ENCODE measurements around the gene CSPG4.

DNA sequence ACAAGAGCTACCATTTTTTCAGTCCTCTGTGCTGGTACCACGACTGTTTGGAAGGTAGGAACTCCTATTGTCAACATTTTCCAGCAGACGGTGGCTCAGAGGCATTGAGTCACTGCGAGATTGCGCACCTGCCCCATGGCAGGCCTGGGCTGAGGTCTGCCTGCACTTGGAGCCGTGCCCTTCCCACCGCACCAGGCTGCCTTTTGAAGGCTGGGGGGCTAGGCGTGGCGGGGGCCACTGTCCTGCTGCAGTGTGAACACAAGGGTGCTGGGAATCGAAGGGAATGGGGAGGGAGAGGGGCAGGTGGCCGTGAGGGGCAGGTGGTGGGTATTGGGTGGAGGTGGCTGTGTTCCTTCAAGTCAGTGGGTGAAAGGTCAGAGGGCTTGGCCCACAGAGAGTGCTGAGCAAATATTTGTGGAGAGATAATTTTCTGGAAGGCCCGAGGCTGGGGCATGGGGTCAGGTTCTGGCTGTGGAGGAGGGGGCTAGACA is 48.7 kb downstream of the CSPG4 start:
- TF ChIP-seq, protein P1, sequence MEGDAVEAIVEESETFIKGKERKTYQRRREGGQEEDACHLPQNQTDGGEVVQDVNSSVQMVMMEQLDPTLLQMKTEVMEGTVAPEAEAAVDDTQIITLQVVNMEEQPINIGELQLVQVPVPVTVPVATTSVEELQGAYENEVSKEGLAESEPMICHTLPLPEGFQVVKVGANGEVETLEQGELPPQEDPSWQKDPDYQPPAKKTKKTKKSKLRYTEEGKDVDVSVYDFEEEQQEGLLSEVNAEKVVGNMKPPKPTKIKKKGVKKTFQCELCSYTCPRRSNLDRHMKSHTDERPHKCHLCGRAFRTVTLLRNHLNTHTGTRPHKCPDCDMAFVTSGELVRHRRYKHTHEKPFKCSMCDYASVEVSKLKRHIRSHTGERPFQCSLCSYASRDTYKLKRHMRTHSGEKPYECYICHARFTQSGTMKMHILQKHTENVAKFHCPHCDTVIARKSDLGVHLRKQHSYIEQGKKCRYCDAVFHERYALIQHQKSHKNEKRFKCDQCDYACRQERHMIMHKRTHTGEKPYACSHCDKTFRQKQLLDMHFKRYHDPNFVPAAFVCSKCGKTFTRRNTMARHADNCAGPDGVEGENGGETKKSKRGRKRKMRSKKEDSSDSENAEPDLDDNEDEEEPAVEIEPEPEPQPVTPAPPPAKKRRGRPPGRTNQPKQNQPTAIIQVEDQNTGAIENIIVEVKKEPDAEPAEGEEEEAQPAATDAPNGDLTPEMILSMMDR (IDR thresholded peaks at IDR 0.05; ENCODE audit: low read depth, low read length, poor library complexity, severe bottlenecking), result no peak
- TF ChIP-seq EZH2phosphoT487 (IDR thresholded peaks at IDR 0.05; ENCODE audit: borderline replicate concordance, low read length), result no peak
